NCI-H1105 treated with DMSO at 0.1 percent for 48 hours (cell line): ENCODE measurements around the gene CAMKV.
A peak's percentile ranks its signal among the peaks of the same experiment; 100 is the strongest.
"Not testable (repeated sequence)": the region's sequence is repeated elsewhere in the genome, so short reads cannot be mapped to it uniquely, and the experiment has no call there.

ENCODE experiments used
- DNase-seq: peaks from one replicate; lab custom pipeline; 2025; lab: John Stamatoyannopoulos, UW

Gene CAMKV

GRCh38 chr3:49869525-49870126, at the start of gene CAMKV:
TSS of gene CAMKV (minus strand) at chr3:49869906. CDS start at chr3:49862388, 7,518 bp downstream.
- DNase-seq: peak; percentile 23

GRCh38 chr3:49917806-49918590, 48.3 kb upstream of the CAMKV start:
- not testable (repeated sequence) for DNase-seq

- no peak for DNase-seq
Observed at GRCh38 chr3:49916686-49917085, 47.0 kb upstream of the CAMKV start.

GRCh38 chr3:49914906-49915305, 45.2 kb upstream of the CAMKV start:
- DNase-seq: no peak

GRCh38 chr3:49912881-49913281, 43.2 kb upstream of the CAMKV start:
- DNase-seq: peak; percentile 62

- DNase-seq: no peak
Observed at GRCh38 chr3:49911611-49912010, 41.9 kb upstream of the CAMKV start.

- no peak for DNase-seq
Observed at GRCh38 chr3:49911124-49911420, 41.4 kb upstream of the CAMKV start.

- no peak for DNase-seq
Observed at GRCh38 chr3:49910409-49911123, 40.9 kb upstream of the CAMKV start.

- no peak for DNase-seq
Observed at GRCh38 chr3:49908373-49909199, 38.9 kb upstream of the CAMKV start.

GRCh38 chr3:49906073-49906743, 36.5 kb upstream of the CAMKV start:
- no peak for DNase-seq

- not testable (repeated sequence) for DNase-seq
Observed at GRCh38 chr3:49904448-49904847, 34.7 kb upstream of the CAMKV start.

- DNase-seq: no peak
Observed at GRCh38 chr3:49903451-49904424, 34.0 kb upstream of the CAMKV start, which contains the start of gene MST1R. TSS of gene MST1R (minus strand) at chr3:49903873. CDS start at chr3:49903609, 264 bp downstream.

- no peak for DNase-seq
Observed at GRCh38 chr3:49902511-49903345, 33.0 kb upstream of the CAMKV start.

- no peak for DNase-seq
Observed at GRCh38 chr3:49901366-49902339, 31.9 kb upstream of the CAMKV start.

- no peak for DNase-seq
Observed at GRCh38 chr3:49900491-49901153, 30.9 kb upstream of the CAMKV start.

GRCh38 chr3:49899815-49900214, 30.1 kb upstream of the CAMKV start:
- DNase-seq: no peak

- DNase-seq: no peak
Observed at GRCh38 chr3:49898991-49899390, 29.3 kb upstream of the CAMKV start.

GRCh38 chr3:49896345-49896744, 26.6 kb upstream of the CAMKV start:
- no peak for DNase-seq
